Panc1 (cell line): Measurements from ENCODE around the gene TPT1. TPM values are rescaled to one million over a fixed set of nuclear protein-coding genes. Genes with fewer than 3 reads are reported as not detected.
A peak's percentile ranks its signal among the peaks of the same experiment; 100 is the strongest.

Source experiments
- ATAC-seq: fragments of 200-7000 bp; cut with Tn5 transposase; 2 replicates; pipeline ENCODE4 v1.9.1; 2020; ENCODE audit warnings: mild to moderate bottlenecking, moderate library complexity
- BruUV-seq: library from RNA; stranded (reverse); fragments of 400-500 nt; replicated peaks from 2 replicates; lab custom pipeline; 2021; lab: Mats Ljungman, UMichigan
- CTCF ChIA-PET: fragments of 300-600 bp; sonication (Branson Sonifier 250); formaldehyde crosslinking; loops from one replicate; lab custom pipeline; 2022; ENCODE audit warnings: antibody characterized with exemption; lab: Charles Lee
- POLR2A ChIA-PET: fragments of 300-600 bp; sonication (Branson Sonifier 250); formaldehyde crosslinking; loops from one replicate; lab custom pipeline; 2022; ENCODE audit warnings: antibody characterized with exemption; lab: Charles Lee
- DNase-seq: peaks from one replicate; pipeline ENCODE4 v3.0.0-alpha.2; 2010; ENCODE audit warnings: low read depth, low spot score
- H3K27ac ChIP-seq: 2 replicates; pipeline ENCODE4 v1.5.1; 2011; ENCODE audit warnings: mild to moderate bottlenecking, low read length, inconsistent platforms
- H3K27me3 ChIP-seq: fragments of 200-500 bp; sonication (Bioruptor generic); 2 replicates; pipeline ENCODE4 v1.6.0; 2014; ENCODE audit warnings: low read length, inconsistent platforms; ENCODE audit not compliant: control insufficient read depth, insufficient read depth
- H3K36me3 ChIP-seq: fragments of 200-500 bp; sonication (Bioruptor generic); 2 replicates; pipeline ENCODE4 v1.5.1; 2014; ENCODE audit warnings: inconsistent platforms, mild to moderate bottlenecking, low read length, moderate library complexity; ENCODE audit not compliant: control insufficient read depth, insufficient read depth
- H3K4me1 ChIP-seq: 2 replicates; pipeline ENCODE4 v1.5.1; 2011; ENCODE audit warnings: inconsistent platforms, mild to moderate bottlenecking, low read length, moderate library complexity; ENCODE audit not compliant: control insufficient read depth, insufficient read depth
- H3K4me3 ChIP-seq, 2 experiments: 2 replicates each; pipeline ENCODE4 v1.5.1; 2011 to 2012; ENCODE audit warnings: low read depth in 2 of 2, low read length in 2 of 2, mild to moderate bottlenecking in 2 of 2, inconsistent platforms in 1 of 2, moderate library complexity in 1 of 2
- H3K9me3 ChIP-seq: fragments of 200-500 bp; sonication (Bioruptor generic); 2 replicates; pipeline ENCODE4 v1.5.1; 2014; ENCODE audit warnings: low read depth, mild to moderate bottlenecking, inconsistent platforms, low read length, moderate library complexity; ENCODE audit not compliant: control insufficient read depth, insufficient read depth
- POLR2AphosphoS5 ChIP-seq: IDR thresholded peaks from 2 replicates; pipeline ENCODE4 v1.6.1; 2012; ENCODE audit warnings: mild to moderate bottlenecking, low read depth, low read length, moderate library complexity
- SIN3A ChIP-seq: IDR thresholded peaks from 2 replicates; pipeline ENCODE4 v1.6.1; 2012; ENCODE audit warnings: low read depth, mild to moderate bottlenecking, low read length, moderate library complexity, borderline replicate concordance; ENCODE audit not compliant: insufficient read depth
- TCF7L2 ChIP-seq: IDR thresholded peaks from 2 replicates; pipeline ENCODE4 v1.6.1; 2011; ENCODE audit warnings: mild to moderate bottlenecking, low read depth, low read length, inconsistent platforms
- in situ Hi-C: cut with HindIII; loops from 2 replicates; pipeline ENCODE4 v1.10.0; 2016; ENCODE audit warnings: low sequenced_read_pairs, low pct_unique_long_range_greater_than_20kb
- intact Hi-C: fragments of 100-400 bp; cut with micrococcal nuclease; formaldehyde crosslinking; loops from one replicate; pipeline ENCODE4 v1.10.0; 2022; ENCODE audit not compliant: unreplicated experiment
- total RNA-seq: library from RNA; stranded (reverse); gene quantifications from one replicate; pipeline ENCODE4 v1.2.1, GENCODE V29; 2021; ENCODE audit not compliant: unreplicated experiment
- TF ChIP-seq, protein P1 (sequence below), 2 experiments: IDR thresholded peaks; 2 replicates each; pipeline ENCODE4 v1.6.1; 2011 to 2012; ENCODE audit warnings: low read depth in 2 of 2, control low read depth in 1 of 2, low read length in 1 of 2, mild to moderate bottlenecking in 1 of 2, moderate library complexity in 1 of 2; ENCODE audit not compliant: insufficient read depth in 1 of 2
- TF ChIP-seq, protein P2 (sequence below): fragments of 450-650 bp; IDR thresholded peaks from 2 replicates; pipeline ENCODE4 v1.5.1; 2017; ENCODE audit warnings: mild to moderate bottlenecking

The TPT1 gene
- total RNA-seq, 1 experiment from 2014 or later = 939 TPM

DNA sequence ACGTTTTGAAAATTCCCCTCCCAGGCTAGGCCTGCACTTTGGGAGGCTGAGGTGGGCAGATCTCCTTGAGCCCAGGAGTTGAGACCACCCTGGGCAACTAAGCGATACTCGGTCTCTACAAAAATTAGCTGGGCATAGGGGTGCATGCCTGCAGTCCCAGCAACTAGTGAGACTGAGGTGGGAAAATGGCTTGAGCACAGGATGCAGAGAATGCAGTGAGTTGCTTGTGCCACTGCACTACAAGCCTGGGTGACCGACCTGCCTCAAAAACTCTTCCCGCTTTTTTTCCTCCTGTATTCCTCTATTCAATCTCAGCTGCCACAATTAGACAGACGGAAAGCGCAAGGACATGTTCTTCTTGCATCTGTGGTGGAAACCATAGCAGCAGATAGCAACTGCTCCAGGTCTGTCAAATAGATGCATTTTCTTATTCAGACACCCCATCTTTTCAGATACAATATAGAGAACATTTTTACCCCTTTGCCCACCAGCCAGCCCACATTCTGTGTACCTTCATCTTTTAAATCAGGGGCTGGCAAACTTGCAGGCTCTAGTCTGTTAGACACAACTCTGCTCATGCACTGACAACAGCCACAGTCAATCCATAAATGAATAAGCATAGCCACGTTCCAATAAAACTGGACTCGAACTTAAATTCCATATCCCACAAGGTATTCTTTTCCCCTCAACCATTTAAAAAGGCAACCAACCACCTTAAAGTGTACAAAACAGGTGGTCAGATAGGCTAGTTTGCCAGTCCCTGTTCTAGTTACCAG, 4.8 kb downstream of the TPT1 start:
- Histone ChIP-seq H3K9me3 (no peaks in the 10 kb centered on the region), H3K36me3 (peaks cover 40% of the 10 kb centered on the region), H3K27me3 (no peaks in the 10 kb centered on the region), H3K4me3 (no peak overlapping the region), H3K4me1 (peaks cover 43% of the 10 kb centered on the region), H3K27ac (no peak overlapping the region)
- ChIA-PET POLR2A (no interaction called here), CTCF (no interaction called here)
- no peak for ATAC-seq
- in situ Hi-C loops = no loop called here
- no TSS peak for BruUV-seq
- TF ChIP-seq, protein P1, sequence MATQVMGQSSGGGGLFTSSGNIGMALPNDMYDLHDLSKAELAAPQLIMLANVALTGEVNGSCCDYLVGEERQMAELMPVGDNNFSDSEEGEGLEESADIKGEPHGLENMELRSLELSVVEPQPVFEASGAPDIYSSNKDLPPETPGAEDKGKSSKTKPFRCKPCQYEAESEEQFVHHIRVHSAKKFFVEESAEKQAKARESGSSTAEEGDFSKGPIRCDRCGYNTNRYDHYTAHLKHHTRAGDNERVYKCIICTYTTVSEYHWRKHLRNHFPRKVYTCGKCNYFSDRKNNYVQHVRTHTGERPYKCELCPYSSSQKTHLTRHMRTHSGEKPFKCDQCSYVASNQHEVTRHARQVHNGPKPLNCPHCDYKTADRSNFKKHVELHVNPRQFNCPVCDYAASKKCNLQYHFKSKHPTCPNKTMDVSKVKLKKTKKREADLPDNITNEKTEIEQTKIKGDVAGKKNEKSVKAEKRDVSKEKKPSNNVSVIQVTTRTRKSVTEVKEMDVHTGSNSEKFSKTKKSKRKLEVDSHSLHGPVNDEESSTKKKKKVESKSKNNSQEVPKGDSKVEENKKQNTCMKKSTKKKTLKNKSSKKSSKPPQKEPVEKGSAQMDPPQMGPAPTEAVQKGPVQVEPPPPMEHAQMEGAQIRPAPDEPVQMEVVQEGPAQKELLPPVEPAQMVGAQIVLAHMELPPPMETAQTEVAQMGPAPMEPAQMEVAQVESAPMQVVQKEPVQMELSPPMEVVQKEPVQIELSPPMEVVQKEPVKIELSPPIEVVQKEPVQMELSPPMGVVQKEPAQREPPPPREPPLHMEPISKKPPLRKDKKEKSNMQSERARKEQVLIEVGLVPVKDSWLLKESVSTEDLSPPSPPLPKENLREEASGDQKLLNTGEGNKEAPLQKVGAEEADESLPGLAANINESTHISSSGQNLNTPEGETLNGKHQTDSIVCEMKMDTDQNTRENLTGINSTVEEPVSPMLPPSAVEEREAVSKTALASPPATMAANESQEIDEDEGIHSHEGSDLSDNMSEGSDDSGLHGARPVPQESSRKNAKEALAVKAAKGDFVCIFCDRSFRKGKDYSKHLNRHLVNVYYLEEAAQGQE (IDR thresholded peaks at IDR 0.05; ENCODE audit: insufficient read depth in 1 of 2, low read depth in 2 of 2, low read length in 1 of 2) = no peak
- TF ChIP-seq POLR2AphosphoS5 = no peak
- TF ChIP-seq, protein P2, sequence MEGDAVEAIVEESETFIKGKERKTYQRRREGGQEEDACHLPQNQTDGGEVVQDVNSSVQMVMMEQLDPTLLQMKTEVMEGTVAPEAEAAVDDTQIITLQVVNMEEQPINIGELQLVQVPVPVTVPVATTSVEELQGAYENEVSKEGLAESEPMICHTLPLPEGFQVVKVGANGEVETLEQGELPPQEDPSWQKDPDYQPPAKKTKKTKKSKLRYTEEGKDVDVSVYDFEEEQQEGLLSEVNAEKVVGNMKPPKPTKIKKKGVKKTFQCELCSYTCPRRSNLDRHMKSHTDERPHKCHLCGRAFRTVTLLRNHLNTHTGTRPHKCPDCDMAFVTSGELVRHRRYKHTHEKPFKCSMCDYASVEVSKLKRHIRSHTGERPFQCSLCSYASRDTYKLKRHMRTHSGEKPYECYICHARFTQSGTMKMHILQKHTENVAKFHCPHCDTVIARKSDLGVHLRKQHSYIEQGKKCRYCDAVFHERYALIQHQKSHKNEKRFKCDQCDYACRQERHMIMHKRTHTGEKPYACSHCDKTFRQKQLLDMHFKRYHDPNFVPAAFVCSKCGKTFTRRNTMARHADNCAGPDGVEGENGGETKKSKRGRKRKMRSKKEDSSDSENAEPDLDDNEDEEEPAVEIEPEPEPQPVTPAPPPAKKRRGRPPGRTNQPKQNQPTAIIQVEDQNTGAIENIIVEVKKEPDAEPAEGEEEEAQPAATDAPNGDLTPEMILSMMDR = no peak
- TF ChIP-seq SIN3A = no peak
- no peak for TF ChIP-seq TCF7L2
- no peak for DNase-seq
- intact Hi-C loops = no loop called here

DNA sequence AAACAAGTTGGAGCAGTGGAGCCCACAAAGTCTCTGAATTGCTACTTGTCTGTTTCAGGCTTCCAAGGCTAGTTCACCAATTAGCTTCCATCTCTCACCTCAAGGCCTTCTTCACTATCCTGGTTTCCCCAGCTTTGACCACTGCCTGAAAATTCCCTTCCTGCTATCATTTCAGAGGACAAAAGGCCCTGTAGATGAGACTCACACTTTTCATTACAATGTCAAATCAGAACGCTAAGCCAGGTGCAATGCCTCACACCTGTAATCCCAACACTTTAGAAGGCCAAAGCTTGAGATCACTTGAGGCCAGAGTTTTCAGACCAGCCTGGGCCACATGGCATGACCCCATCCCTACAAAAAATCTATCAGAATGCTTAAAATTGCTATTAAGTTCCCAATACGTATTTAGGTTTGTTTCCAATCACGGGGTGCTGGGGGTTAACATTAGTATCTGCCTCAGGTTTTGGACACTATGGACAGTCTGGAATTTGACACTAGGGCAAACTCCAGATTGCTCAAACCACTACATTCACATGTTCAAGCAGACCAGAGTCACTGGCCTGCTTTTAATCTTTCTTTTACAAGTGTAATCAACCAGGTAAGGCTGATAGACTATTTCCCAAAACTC, 5.5 kb downstream of the TPT1 start:
- no peaks in the 10 kb centered on the region for H3K27me3 ChIP-seq
- H3K36me3 ChIP-seq = peaks cover 40% of the 10 kb centered on the region
- intact Hi-C loops = no loop called here
- ATAC-seq (no peak), DNase-seq (no peak)
- ChIA-PET POLR2A (no interaction called here), CTCF (no interaction called here)
- H3K9me3 ChIP-seq = no peaks in the 10 kb centered on the region
- no peak overlapping the region for H3K4me3 ChIP-seq
- TF ChIP-seq, protein P2 = no peak
- TF ChIP-seq, protein P1 (IDR thresholded peaks at IDR 0.05; ENCODE audit: insufficient read depth in 1 of 2, low read depth in 2 of 2, low read length in 1 of 2) = no peak
- peak; percentile 68 for TF ChIP-seq POLR2AphosphoS5
- H3K27ac ChIP-seq = no peak overlapping the region
- in situ Hi-C loops = no loop called here
- H3K4me1 ChIP-seq = peaks cover 43% of the 10 kb centered on the region
- BruUV-seq = no TSS peak
